Mesenteric fat pad (tissue), 1 donor: ENCODE data around the gene SLC38A7. TPM values are rescaled to one million over a fixed set of nuclear protein-coding genes. Genes with fewer than 3 reads are reported as not detected.
"Not testable (repeated sequence)": the region's sequence is repeated elsewhere in the genome, so short reads cannot be mapped to it uniquely, and the experiment has no call there.

Experiments used
- DNase-seq: peaks from one replicate; pipeline ENCODE4 v3.0.0-alpha.2; 2020; ENCODE audit warnings: low spot score
- total RNA-seq: library from RNA; stranded (reverse); fragmentation: NEBNext Ultra II Directional; extraction: Animal tissue kit (Norgen Biotek cat#: 25700); gene quantifications from one replicate; pipeline ENCODE4 v1.2.1, GENCODE V29; 2021
- donor health status: DM: yes; HTN: yes; CAD: no.

SLC38A7 gene
- total RNA-seq, 1 donor from 2014 or later = 21.6 TPM

DNA sequence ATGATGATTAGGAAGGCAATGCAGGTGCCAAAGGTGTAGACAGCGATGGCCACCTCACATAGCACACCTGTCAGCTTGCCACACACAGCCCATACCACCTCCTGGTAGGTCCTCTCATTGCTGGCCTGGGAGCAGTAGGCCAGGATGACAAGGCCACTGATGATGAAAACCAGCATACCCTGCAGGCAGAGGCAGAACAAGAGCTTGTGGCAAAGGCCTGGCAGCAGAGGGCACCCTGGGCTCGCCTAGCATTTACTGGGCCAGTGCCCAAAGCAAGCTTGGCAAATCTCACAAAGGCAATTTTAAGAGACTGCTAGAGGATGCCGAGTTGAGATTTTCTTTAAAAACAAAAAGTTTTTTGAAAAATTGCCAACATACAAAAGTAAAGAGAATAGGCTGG lies 5.9 kb downstream of the SLC38A7 start:
- no peak for DNase-seq

GRCh38 chr16:58678269-58678668 lies 6.3 kb downstream of the SLC38A7 start:
- DNase-seq = no peak

GRCh38 chr16:58670946-58671583 lies 13.5 kb downstream of the SLC38A7 start:
- no peak for DNase-seq

DNA sequence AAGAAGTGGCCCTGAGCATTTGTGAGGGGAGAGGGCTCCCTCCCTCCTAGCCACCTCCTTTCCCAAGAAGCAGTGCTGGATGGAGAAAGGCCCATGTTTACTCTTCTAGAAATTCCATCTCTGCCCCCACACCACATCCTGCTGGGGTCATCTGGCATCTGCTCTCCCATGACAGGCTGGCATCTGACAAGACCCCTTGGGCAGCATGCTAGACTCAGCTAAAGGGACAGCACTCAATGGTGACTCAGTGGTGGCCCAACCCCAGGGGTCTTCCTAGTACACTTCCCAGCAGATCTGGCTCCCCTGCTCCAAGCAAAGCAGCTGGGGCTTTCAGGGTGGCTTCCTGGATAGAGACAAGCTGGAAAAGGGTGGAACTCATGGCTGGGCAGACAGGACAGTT lies 14.4 kb downstream of the SLC38A7 start:
- DNase-seq = no peak

DNA sequence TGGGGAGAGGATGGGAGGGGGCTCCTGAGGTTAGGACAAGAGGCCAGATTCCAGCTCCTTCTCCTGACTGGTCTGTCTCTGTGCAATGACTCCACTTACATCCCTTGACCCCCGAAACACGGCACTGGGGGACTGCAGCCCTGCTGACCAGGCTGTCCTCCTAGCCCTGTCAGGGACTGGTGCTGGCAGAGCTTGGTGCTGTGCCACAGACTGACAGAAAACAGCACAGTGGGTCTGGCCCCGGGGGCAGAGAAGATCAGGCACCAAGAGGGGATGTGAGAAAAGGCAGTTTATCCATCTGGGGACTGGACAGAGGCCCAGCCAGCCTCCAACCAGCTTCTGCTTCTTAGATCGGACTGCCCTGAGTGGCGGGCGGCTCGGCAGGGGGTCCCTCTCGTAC lies 19.4 kb downstream of the SLC38A7 start:
- no peak for DNase-seq

DNA sequence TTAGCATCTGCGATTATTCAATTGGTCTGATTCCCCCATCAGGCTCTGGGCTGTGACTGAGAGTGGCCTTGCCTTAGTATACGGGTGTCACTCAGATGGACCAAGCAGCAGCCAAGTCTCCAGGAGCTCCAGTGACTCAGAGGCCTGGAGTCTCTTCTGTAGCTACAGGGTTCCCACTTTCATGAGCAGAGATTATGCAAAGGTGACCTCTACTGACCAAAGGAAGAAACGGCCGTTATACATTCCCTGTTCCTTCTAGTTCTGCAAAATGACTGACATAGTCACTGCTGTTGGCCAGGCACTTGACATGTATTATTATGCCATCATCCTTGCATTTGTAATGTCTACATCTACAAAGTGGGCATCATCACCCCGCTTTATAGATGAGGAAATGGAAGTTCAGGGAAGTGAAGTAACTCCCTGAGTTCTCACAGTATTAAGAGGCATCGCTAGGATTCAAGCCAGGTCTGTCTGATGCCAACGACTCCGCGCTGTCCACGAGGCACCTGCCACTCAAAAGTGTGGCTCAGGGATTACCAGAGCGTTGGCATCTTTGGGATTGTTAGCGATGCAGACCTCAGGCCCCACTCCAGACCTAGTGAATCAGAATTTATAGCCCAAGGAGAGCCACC lies 23.3 kb downstream of the SLC38A7 start:
- no peak for DNase-seq

DNA sequence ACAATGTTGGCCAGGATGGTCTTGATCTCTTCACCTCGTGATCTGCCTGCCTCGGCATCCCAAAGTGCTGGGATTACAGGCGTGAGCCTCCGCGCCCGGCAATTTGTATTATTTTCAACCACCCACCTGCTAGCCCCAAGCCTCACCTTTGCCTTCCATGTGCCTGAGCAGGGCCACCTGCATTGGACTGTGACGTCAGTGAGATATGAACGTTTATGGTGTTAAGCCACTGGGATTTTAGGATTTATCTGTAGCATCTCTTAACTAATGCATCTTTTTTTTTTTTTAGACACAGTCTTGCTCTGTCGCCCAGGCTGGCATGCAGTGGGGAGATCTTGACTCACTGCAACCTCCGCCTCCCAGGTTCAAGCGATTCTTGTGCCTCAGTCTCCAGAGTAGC lies 24.7 kb downstream of the SLC38A7 start:
- DNase-seq = not testable (repeated sequence)

- no peak for DNase-seq
Measured at GRCh38 chr16:58658796-58659211, 25.8 kb downstream of the SLC38A7 start.

DNA sequence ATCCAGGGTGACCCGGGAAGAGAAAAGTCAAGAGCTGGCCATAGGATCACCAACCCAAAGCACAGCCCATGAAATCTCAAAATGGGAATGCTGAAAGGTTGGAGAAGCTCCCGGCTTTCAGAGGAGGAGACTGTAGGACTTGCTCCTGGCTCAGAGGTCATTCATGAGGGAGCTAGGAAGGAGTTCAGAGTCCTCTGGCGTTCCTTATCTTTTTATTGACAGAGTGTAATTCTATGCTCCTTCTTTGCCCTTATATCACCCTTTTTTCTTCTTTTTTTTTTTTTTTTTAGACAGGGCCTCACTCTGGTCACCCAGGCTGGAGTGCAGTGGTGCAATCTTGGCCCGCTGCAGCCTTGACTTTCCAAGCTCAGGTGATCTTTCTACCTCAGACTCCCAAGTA lies 27.7 kb downstream of the SLC38A7 start:
- DNase-seq = no peak

DNA sequence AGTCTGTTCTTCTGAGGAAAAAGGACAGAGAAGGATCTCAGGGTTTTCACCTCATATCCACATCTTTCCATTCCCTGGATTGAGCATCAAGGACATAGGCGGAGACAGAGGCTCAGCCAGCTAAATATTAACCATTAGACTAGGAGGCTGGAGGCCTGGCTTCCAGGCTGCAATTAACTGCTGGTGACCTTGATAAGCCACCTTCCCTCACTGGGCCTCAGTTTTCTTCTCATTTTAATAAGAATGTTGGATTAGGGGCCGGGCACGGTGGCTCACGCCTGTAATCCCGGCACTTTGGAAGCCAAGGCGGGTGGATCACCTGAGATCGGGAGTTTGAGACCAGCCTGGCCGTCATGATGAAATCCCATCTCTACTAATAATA lies 29.4 kb downstream of the SLC38A7 start:
- DNase-seq = no peak

DNA sequence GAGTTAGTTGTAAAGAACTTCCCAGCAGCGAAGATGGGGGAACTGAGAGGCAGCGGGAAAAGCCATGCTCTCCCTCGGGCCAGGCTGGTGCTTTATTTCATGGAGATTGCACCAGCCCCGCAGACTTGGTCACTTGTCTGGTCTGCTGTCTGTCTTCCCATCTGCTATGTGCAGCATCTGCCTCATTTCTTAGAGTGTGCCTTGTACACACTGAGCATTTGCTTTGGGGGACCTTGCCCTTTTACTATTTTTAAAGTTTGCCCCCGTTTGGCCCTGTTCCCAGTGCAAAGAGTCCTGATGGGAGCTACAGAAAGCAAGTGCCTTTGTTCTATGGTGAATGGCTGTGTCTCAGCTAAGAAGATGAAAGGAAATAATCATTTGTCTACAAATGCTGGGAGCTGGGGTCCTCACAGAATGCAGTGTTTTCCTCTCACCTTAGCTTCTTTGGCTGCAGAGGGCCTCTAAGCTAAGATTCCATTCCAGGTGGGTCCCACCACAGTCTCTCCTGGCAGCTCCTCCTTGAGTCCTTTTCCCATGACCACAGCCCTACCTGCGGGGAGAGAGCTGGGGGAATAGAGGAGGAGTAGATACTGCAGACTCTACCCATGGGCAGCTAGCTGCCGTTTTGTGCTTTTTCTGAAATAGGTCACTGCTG lies 29.9 kb downstream of the SLC38A7 start:
- DNase-seq = no peak

DNA sequence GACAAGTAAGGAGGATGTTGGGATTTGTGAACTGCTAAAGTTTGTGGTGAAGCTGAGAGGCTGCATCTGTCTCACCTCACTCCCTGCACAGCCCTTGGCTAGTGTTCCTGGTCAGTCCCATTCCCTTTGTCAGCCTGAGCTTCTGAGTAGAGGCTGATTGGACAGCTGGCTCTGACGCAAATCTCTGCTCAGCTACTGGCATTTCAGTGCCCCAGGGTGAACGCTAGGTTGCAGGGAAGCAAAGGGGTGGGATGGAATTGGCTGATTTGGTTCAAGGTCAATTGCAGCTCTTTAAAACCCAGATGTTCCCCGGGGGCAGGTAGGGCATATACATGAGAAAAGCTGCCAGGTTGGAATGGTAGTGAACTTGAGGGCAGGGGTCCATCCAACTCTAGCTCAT lies 31.8 kb downstream of the SLC38A7 start:
- DNase-seq = no peak

DNA sequence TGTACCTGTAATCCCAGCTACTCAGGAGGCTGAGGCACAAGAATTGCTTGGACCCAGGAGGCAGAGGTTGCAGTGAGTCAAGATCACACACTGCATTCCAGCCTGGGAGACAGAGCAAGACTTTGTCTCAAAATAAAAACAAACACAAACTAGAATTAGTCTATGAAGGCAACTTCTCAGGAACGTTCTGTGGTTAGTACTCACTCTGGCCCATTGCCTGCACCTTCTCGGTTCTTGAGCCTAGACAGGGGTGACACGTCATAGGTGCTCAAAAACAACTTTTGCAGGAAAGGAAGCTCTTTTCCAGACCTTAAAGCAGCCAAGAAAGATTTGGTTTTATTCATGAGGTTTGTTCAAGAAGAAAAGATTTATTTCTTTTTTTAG lies 32.6 kb downstream of the SLC38A7 start:
- DNase-seq = no peak

DNA sequence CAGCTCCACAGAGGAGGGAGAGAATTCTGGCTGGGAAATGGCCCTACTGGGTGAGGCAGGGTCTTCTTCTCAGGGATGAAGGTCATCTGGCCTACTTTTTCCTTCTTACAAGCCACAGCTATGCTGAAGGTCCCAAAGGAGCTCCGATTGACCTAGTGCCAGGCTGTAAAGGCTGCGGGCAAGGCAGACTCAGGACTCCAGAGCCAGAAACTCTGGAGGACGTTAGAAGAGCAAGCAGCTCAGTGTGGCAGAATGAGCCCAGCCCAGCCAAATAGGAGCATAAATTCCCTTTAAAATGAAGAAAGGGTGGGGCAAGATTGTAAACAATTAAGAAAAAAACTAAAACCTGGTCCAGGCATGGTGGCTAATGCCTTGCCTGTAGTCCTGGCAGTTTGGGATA lies 34.9 kb downstream of the SLC38A7 start:
- DNase-seq = no peak

DNA sequence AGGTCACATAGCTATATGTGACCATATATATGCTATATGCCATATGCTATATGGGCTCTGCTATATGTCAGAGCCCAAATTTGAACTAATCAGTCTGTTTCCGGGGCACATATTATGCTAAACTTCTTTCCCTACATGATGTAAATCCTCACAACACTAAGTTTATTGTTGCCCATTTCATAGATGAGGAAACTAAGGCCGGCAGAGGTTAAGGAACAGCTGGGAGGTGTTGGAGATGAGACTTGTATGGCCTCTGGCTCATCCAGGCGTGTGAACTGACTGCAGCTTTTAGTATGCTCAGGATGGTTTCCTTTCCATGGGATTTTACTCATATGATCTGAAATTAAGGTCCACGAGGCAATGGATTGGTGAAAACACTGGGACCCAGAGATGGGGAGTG lies 37.5 kb downstream of the SLC38A7 start:
- no peak for DNase-seq

DNA sequence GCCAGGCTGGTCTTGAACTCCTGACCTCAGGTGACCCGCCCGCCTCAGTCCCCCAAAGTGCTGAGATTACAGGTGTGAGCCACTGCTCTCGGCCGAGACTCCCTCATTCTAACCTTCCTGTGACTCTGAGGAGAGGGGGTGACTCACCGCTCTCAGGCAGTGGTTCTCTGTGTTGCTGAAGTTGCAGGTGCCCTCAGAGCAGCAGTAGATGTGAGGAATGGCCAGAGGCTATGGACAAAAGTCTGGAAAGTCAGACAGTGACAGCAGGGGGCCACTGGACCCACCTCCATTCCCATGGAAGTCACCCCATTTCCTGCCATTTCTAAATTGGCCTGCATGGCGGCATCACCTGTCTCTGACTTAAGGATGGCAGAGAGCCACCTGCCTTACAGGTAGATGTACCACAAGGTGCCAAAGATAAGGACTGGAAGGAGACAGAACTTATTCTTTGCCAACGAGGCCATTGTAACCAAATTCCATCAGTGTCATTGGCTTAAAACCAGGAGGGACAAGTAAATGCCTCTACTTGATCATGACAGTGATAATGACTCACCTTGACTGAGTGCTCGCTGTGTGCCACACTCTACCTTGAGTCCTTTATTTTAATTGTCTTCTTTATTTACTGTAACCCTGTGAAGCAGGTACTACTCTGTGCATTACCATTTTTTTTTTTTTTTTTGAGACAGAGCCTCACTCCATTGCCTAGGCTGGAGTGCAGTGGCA lies 39.6 kb downstream of the SLC38A7 start:
- DNase-seq = no peak

- no peak for DNase-seq
Measured at GRCh38 chr16:58644108-58644507, 40.5 kb downstream of the SLC38A7 start.

GRCh38 chr16:58640949-58641348 lies 43.6 kb downstream of the SLC38A7 start:
- DNase-seq = no peak

DNA sequence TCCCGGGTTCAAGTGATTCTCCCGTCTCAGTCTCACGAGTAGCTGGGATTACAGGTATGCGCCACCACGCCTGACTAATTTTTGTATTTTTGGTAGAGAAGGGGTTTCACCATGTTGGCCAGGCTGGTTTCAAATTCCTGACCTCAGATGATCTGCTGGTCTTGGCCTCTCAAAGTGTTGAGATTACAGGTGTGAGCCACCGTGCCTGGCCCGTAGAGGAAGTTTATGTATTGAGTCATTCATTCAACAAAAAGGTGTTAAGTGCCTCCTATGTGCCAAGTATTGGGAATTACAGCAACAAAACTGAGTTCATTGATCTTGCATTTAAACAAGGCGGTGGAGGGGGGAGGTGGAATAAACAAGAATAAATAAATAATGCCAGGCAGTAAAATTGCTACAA lies 44.7 kb downstream of the SLC38A7 start:
- no peak for DNase-seq

DNA sequence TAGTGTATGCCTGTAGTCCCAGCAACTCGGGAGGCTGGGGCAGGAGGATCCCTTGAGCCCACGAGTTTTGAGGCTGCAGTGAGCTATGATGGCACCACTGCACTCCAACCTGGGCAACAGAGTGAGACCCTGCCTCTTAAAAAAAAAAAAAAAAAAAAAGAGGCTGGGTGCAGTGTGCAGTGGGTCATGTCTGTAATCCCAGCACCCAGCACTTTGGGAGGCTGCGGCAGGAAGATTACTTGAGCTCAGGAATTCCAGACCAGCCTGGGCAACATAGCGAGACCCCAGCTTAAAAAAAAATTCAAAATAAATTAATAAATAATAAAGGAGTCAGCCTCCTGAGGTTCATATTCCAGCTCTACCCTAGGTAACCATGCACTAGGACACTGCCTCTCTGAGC lies 45.3 kb downstream of the SLC38A7 start:
- DNase-seq = no peak

GRCh38 chr16:58638148-58639036 lies 46.2 kb downstream of the SLC38A7 start:
- no peak for DNase-seq
